Ovary (tissue), 3 donors: ENCODE data around the gene ZNF577.

Experiments
- EP300 ChIP-seq: sonication (generic); formaldehyde crosslinking; IDR thresholded peaks from one replicate; pipeline ENCODE4 v1.6.1; 2017; ENCODE audit warnings: antibody characterized with exemption
- POLR2A ChIP-seq: fragments of 450-650 bp; IDR thresholded peaks from one replicate; pipeline ENCODE4 v1.6.1; 2017; ENCODE audit warnings: antibody characterized with exemption, mild to moderate bottlenecking, moderate library complexity
- TF ChIP-seq, protein P1 (sequence below), 3 donors: fragments of 450-650 bp in 2 of 3; fragments of 200-600 bp in 1 of 3; IDR thresholded peaks; one replicate each; pipeline versions ENCODE4 v1.5.1 to v1.8.0; 2016 to 2022; ENCODE audit warnings: antibody characterized with exemption in 3 of 3, mild to moderate bottlenecking in 1 of 3
- donor health status: DM: no; HTN: no; CAD: no.

DNA sequence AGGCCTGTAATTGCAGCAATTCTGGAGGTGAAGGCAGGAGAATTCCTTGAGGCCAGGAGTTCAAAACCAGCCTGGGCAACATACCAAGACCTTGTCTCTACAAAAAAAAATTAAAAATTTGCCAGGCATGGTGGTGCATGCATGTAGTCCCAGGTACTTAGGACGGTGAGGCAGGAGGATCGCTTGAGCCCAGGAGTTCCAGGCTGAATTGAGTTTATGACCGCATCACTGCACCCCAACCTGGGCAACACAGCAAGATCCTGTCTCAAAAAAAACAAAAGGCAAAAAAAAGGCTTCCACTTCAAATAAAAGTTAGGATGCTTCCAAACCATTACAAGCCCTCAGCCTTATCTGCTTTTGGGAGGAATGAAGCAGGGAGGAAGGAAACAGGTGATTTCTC, 5.2 kb downstream of the ZNF577 start:
- TF ChIP-seq, protein P1, sequence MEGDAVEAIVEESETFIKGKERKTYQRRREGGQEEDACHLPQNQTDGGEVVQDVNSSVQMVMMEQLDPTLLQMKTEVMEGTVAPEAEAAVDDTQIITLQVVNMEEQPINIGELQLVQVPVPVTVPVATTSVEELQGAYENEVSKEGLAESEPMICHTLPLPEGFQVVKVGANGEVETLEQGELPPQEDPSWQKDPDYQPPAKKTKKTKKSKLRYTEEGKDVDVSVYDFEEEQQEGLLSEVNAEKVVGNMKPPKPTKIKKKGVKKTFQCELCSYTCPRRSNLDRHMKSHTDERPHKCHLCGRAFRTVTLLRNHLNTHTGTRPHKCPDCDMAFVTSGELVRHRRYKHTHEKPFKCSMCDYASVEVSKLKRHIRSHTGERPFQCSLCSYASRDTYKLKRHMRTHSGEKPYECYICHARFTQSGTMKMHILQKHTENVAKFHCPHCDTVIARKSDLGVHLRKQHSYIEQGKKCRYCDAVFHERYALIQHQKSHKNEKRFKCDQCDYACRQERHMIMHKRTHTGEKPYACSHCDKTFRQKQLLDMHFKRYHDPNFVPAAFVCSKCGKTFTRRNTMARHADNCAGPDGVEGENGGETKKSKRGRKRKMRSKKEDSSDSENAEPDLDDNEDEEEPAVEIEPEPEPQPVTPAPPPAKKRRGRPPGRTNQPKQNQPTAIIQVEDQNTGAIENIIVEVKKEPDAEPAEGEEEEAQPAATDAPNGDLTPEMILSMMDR (IDR thresholded peaks at IDR 0.05), result no peak
- TF ChIP-seq EP300, result no peak
- no peak for TF ChIP-seq POLR2A
